HEK293T (cell line): ENCODE measurements around the gene DYNLT2B.

Source experiments
- CTBP1 ChIP-seq: fragments of 450-650 bp; IDR thresholded peaks from 2 replicates; pipeline ENCODE4 v1.6.1; 2016; ENCODE audit warnings: borderline replicate concordance
- ELF4 ChIP-seq: fragments of 450-650 bp; IDR thresholded peaks from 2 replicates; pipeline ENCODE4 v1.6.1; 2017; ENCODE audit warnings: antibody characterized with exemption
- FOXA1 ChIP-seq: fragments of 450-650 bp; IDR thresholded peaks from 2 replicates; pipeline ENCODE4 v1.6.1; 2016; ENCODE audit warnings: mild to moderate bottlenecking
- FOXK2 ChIP-seq: fragments of 450-650 bp; IDR thresholded peaks from 2 replicates; pipeline ENCODE4 v1.6.1; 2016; ENCODE audit warnings: mild to moderate bottlenecking
- FOXM1 ChIP-seq: fragments of 450-650 bp; IDR thresholded peaks from 2 replicates; pipeline ENCODE4 v1.6.1; 2017; ENCODE audit warnings: mild to moderate bottlenecking, borderline replicate concordance
- PKNOX1 ChIP-seq: fragments of 450-650 bp; IDR thresholded peaks from 2 replicates; pipeline ENCODE4 v1.6.1; 2016
- SP1 ChIP-seq: fragments of 450-650 bp; IDR thresholded peaks from 2 replicates; pipeline ENCODE4 v1.6.1; 2017
- SUZ12 ChIP-seq: fragments of 450-650 bp; IDR thresholded peaks from 2 replicates; pipeline ENCODE4 v1.6.1; 2016; ENCODE audit warnings: mild to moderate bottlenecking
- TARDBP ChIP-seq: fragments of 450-650 bp; IDR thresholded peaks from 2 replicates; pipeline ENCODE4 v1.6.1; 2016
- ZNF384 ChIP-seq: fragments of 450-650 bp; IDR thresholded peaks from 2 replicates; pipeline ENCODE4 v1.6.1; 2016

GRCh38 chr3:196254376-196255283 lies 63.4 kb downstream of the DYNLT2B start:
- TF ChIP-seq SUZ12: no peak
- TF ChIP-seq CTBP1: no peak
- TF ChIP-seq ZNF384: no peak
- TF ChIP-seq TARDBP: no peak
- no peak for TF ChIP-seq ELF4
- TF ChIP-seq FOXK2: no peak
- no peak for TF ChIP-seq PKNOX1
- no peak for TF ChIP-seq SP1
- no peak for TF ChIP-seq FOXM1
- TF ChIP-seq FOXA1: no peak
